Adrenal gland (tissue), 12 donors: ENCODE results near the gene TP53AIP1. TPM values are rescaled to one million over a fixed set of nuclear protein-coding genes. Genes with fewer than 3 reads are reported as not detected.

Experiments used
- DNase-seq, 7 donors: peaks; one replicate each; pipeline ENCODE4 v3.0.0-alpha.2; 2019 to 2020
- H3K27ac ChIP-seq, 5 donors: fragments of 200-600 bp; sonication (generic) in 4 of 5; 1 replicate in 3 of 5; 2 replicates in 2 of 5; pipeline versions ENCODE4 v1.5.1 to v1.8.0; 2016 to 2020; ENCODE audit warnings: mild to moderate bottlenecking in 1 of 5
- H3K27me3 ChIP-seq: fragments of 200-600 bp; 2 replicates; pipeline ENCODE4 v1.8.0; 2021
- H3K36me3 ChIP-seq, 2 donors: fragments of 200-600 bp; replicated peaks in 1 of 2; 1 replicate in 1 of 2; 2 replicates in 1 of 2; pipeline versions ENCODE4 v1.5.1 to v1.8.0; 2018 to 2022
- H3K4me1 ChIP-seq, 2 donors: fragments of 200-600 bp; replicated peaks in 1 of 2; 1 replicate in 1 of 2; 2 replicates in 1 of 2; pipeline versions ENCODE4 v1.5.1 to v1.8.0; 2018 to 2021
- H3K4me3 ChIP-seq, 4 donors: fragments of 200-600 bp; sonication (generic) in 3 of 4; one replicate each; pipeline ENCODE4 v1.5.1; 2016 to 2018
- H3K9me3 ChIP-seq, 3 donors: fragments of 200-600 bp; sonication (generic) in 1 of 3; replicated peaks in 1 of 3; 1 replicate in 2 of 3; 2 replicates in 1 of 3; pipeline versions ENCODE4 v1.5.1 to v1.8.0; 2016 to 2021
- CTCF ChIP-seq, 6 experiments: fragments of 450-650 bp in 4 of 6; fragments of 200-600 bp in 2 of 6; sonication (generic) in 1 of 6; IDR thresholded peaks; 1 replicate in 5 of 6; 2 replicates in 1 of 6; pipeline versions ENCODE4 v1.5.1 to v1.8.0; 2016 to 2021; ENCODE audit warnings: antibody characterized with exemption in 6 of 6, mild to moderate bottlenecking in 2 of 6, moderate library complexity in 1 of 6
- POLR2A ChIP-seq, 2 donors: fragments of 450-650 bp; IDR thresholded peaks; one replicate each; pipeline ENCODE4 v1.6.1; 2017; ENCODE audit warnings: antibody characterized with exemption in 2 of 2, mild to moderate bottlenecking in 2 of 2, moderate library complexity in 1 of 2
- WGBS, 4 donors: extraction: QIAGEN DNeasy Blood & Tissue Kit in 2 of 4; methylation state at CpG; one replicate each; pipeline versions ENCODE4 v1.1.5 to v1.1.7; 2013 to 2017; 5-methylcytosine and 5-hydroxymethylcytosine counted together
- intact Hi-C, 2 donors: fragments of 100-400 bp; cut with DNase I; formaldehyde crosslinking; loops; one replicate each; pipeline versions ENCODE4 v1.14.1 to v1.15.0; 2022 to 2023
- polyA plus RNA-seq, 3 donors: library from polyadenylated mRNA; stranded (reverse); fragments of 200-250 nt in 2 of 3; fragments of 350-450 nt in 1 of 3; fragmentation: Illumina TruSeq in 1 of 3; extraction: RNeasy Lipid Tissue Mini Kit (QIAGEN cat#74804) in 1 of 3; gene quantifications; one replicate each; pipeline ENCODE4 v1.2.3, GENCODE V29; 2013 to 2014
- total RNA-seq, 9 donors: library from RNA; depleted of rRNA in 4 of 9; stranded (reverse); fragments of >200 nt in 4 of 9; fragments of 120-200 nt in 1 of 9; fragmentation: NEBNext Ultra II Directional in 1 of 9; extraction: Animal tissue kit (Norgen Biotek cat#: 25700) in 1 of 9; gene quantifications; one replicate each; pipeline versions ENCODE4 v1.1.0 to v1.2.4, GENCODE V29; 2013 to 2023
- donor health status: healthy with polysubstance abuse.
- donor health status: Bipolar disorder and iron deficiency.
- donor health status: DM: yes; HTN: yes; CAD: no.
- donor health status: DM: no; HTN: no; CAD: no.
- donor health status: DM: no; HTN: no; CAD: no.
- donor health status: DM: yes; HTN: yes; CAD: no.

TP53AIP1 gene
- total and polyA plus RNA-seq, 12 donors: 0.11 to 1.7 (median 0.30) TPM; not detected in 2

GRCh38 chr11:128893578-128894285 lies 48.9 kb downstream of the TP53AIP1 start:
- H3K27me3 ChIP-seq: no peaks in the 10 kb centered on the region
- H3K36me3 ChIP-seq: no peaks in the 10 kb centered on the region
- DNase-seq: peak in 6 of 7 donors; percentile 51 to 81 (median 68)
- intact Hi-C loops: no loop called here
- 38 to 46% (median 41%) methylated on average over 9 of the region's 9 CpGs for WGBS, 4 donors
- H3K4me1 ChIP-seq: peaks cover 50 to 76% of the 10 kb centered on the region in 2 donors
- H3K4me3 ChIP-seq: peak overlapping the region in 1 of 4 donors; percentile 82
- TF ChIP-seq CTCF (IDR thresholded peaks at IDR 0.05) (no peak), POLR2A (IDR thresholded peaks at IDR 0.05) (peak in 1 of 2 donors; percentile 71)
- H3K9me3 ChIP-seq: no peaks in the 10 kb centered on the region
- peak overlapping the region in 4 of 5 donors; percentile 62 to 92 (median 78) for H3K27ac ChIP-seq

- intact Hi-C loops: no loop called here
- Histone ChIP-seq H3K9me3 (no peaks in the 10 kb centered on the region), H3K4me1 (peaks cover 45 to 69% of the 10 kb centered on the region in 2 donors), H3K36me3 (no peaks in the 10 kb centered on the region), H3K4me3 (peak overlapping the region in 1 of 4 donors; percentile 82), H3K27ac (peak overlapping the region; percentile 32 to 92 (median 71)), H3K27me3 (no peaks in the 10 kb centered on the region)
- DNase-seq: no peak
- TF ChIP-seq POLR2A (IDR thresholded peaks at IDR 0.05): no peak
- no peak for TF ChIP-seq CTCF (IDR thresholded peaks at IDR 0.05)
- 36 to 62% (median 45%) methylated on average over 4 of the region's 4 CpGs for WGBS, 4 donors
These were observed 49.7 kb downstream of the TP53AIP1 start for GRCh38 chr11:128892866-128893565.

GRCh38 chr11:128891913-128892398 lies 50.7 kb downstream of the TP53AIP1 start:
- WGBS, 4 donors: 26 to 31% (median 29%) methylated on average over 6 of the region's 6 CpGs
- TF ChIP-seq CTCF (IDR thresholded peaks at IDR 0.05) (no peak), POLR2A (IDR thresholded peaks at IDR 0.05) (peak in 1 of 2 donors; percentile 57)
- no peaks in the 10 kb centered on the region for H3K36me3 ChIP-seq
- peak overlapping the region; percentile 37 to 92 (median 71) for H3K27ac ChIP-seq
- peak overlapping the region in 2 of 4 donors; percentile 66 to 82 for H3K4me3 ChIP-seq
- no peaks in the 10 kb centered on the region for H3K27me3 ChIP-seq
- peaks cover 45 to 58% of the 10 kb centered on the region in 2 donors for H3K4me1 ChIP-seq
- H3K9me3 ChIP-seq: no peaks in the 10 kb centered on the region
- peak in 6 of 7 donors; percentile 54 to 84 (median 73) for DNase-seq
- intact Hi-C loops: loop anchor here in 1 of 2 donors (2.0 kb wide), 1 partner anchor 63 kb away; no protein-coding TSS in a partner anchor
